Immature natural killer cell (primary cell): ENCODE results near the gene COQ7. TPM values are rescaled to one million over a fixed set of nuclear protein-coding genes. Genes with fewer than 3 reads are reported as not detected.

Experiments used
- DNase-seq, 3 donors: peaks; one replicate each; pipeline ENCODE4 v3.0.0; 2022; ENCODE audit warnings: mixed read lengths in 1 of 3
- H3K27ac Mint-ChIP-seq, 6 donors: one replicate each; pipeline ENCODE4 v1.8.0; 2020; ENCODE audit warnings: mixed read lengths in 6 of 6, mild to moderate bottlenecking in 5 of 6, inconsistent platforms in 4 of 6, moderate library complexity in 3 of 6
- H3K27me3 Mint-ChIP-seq, 3 donors: one replicate each; pipeline ENCODE4 v1.8.0; 2020 to 2021; ENCODE audit warnings: low read depth in 3 of 3, mild to moderate bottlenecking in 3 of 3, mixed read lengths in 3 of 3, moderate library complexity in 3 of 3, inconsistent platforms in 1 of 3
- H3K36me3 Mint-ChIP-seq, 3 donors: one replicate each; pipeline ENCODE4 v1.8.0; 2020; ENCODE audit warnings: mixed read lengths in 3 of 3, inconsistent platforms in 2 of 3, mild to moderate bottlenecking in 2 of 3
- H3K4me1 Mint-ChIP-seq, 2 donors: one replicate each; pipeline ENCODE4 v1.8.0; 2020; ENCODE audit warnings: inconsistent platforms in 2 of 2, mild to moderate bottlenecking in 2 of 2, mixed read lengths in 2 of 2, moderate library complexity in 1 of 2
- H3K4me3 Mint-ChIP-seq, 5 donors: one replicate each; pipeline ENCODE4 v1.8.0; 2020; ENCODE audit warnings: mild to moderate bottlenecking in 5 of 5, mixed read lengths in 5 of 5, inconsistent platforms in 3 of 5, moderate library complexity in 3 of 5
- H3K9me3 Mint-ChIP-seq, 6 donors: one replicate each; pipeline ENCODE4 v1.8.0; 2020; ENCODE audit warnings: mild to moderate bottlenecking in 6 of 6, mixed read lengths in 6 of 6, inconsistent platforms in 4 of 6, moderate library complexity in 3 of 6
- polyA plus RNA-seq, 3 donors: library from polyadenylated mRNA; unstranded; fragments of 300-500 nt; fragmentation: Illumina TruSeq; gene quantifications; one replicate each; pipeline ENCODE4 v1.2.3, GENCODE V29; 2021

Gene COQ7
- polyA plus RNA-seq, 3 donors from 2014 or later: 14.3 to 16.6 (median 14.8) TPM

- no peak for DNase-seq
- no peaks in the 10 kb centered on the region for H3K36me3 Mint-ChIP-seq
- H3K9me3 Mint-ChIP-seq: no peaks in the 10 kb centered on the region
- H3K4me3 Mint-ChIP-seq: peak overlapping the region in 1 of 5 donors; percentile 79
- peak overlapping the region in 2 of 6 donors; percentile 67 to 81 for H3K27ac Mint-ChIP-seq
- peaks cover 0 to 3% (median 0%) of the 10 kb centered on the region in 3 donors for H3K27me3 Mint-ChIP-seq
- peaks cover 4 to 11% of the 10 kb centered on the region in 2 donors for H3K4me1 Mint-ChIP-seq
Measured at GRCh38 chr16:19127674-19128131, 60.3 kb downstream of the COQ7 start.

- Mint-ChIP-seq H3K4me1 (peaks cover 4 to 11% of the 10 kb centered on the region in 2 donors), H3K27me3 (peaks cover 0 to 2% (median 0%) of the 10 kb centered on the region in 3 donors), H3K9me3 (no peaks in the 10 kb centered on the region), H3K4me3 (no peak overlapping the region), H3K27ac (peak overlapping the region in 1 of 6 donors; percentile 62), H3K36me3 (no peaks in the 10 kb centered on the region)
- no peak for DNase-seq
Measured at GRCh38 chr16:19128454-19129200, 61.2 kb downstream of the COQ7 start.

Other genes with a start within 250 kb of the COQ7 start
- gene SMG1, start 141.2 kb upstream of the COQ7 start, polyA plus RNA-seq: 10 to 100 TPM in 1 of 3 donors, 1 to 10 TPM in 2; 5.2 to 28.1 (median 7.9) TPM
- gene TMC7, start 83.7 kb upstream of the COQ7 start, polyA plus RNA-seq: not detected
- under 1 TPM in 2 of 3 donors, not detected in 1; 0.59 to 0.90 TPM for gene ITPRIPL2, start 46.4 kb downstream of the COQ7 start, polyA plus RNA-seq
- not detected for gene SYT17, start 100.6 kb downstream of the COQ7 start, polyA plus RNA-seq
- gene CLEC19A, start 218.1 kb downstream of the COQ7 start, polyA plus RNA-seq: not detected